Measurements from ENCODE around the gene HERC2. TPM values are rescaled to one million over a fixed set of nuclear protein-coding genes. Genes with fewer than 3 reads are reported as not detected.
"Not testable (repeated sequence)": the region's sequence is repeated elsewhere in the genome, so short reads cannot be mapped to it uniquely, and the experiment has no call there.

Gene HERC2
- total and polyA plus RNA-seq, 2 donors (not counting 3 experiments of a cell fraction or from before 2014, with no cell fraction given): 46.1 to 83.9 TPM

DNA sequence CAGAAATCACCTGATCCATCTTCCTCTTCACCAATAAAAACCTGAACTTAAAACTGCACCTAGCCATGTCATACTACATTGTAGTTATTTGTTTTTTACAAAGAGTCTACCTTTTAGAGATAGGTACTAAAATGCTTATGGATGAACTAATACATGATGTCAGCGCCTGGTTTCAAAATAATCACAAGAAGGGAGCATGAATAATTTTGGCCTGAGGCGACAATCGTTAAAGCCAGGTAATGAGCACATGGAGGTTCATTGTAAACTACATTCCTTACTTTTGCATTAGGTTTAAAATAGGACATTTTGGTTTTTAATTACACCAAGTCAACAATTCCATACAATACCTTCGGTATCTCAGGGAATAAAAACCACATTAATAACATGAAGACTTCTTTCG lies 125.4 kb downstream of the HERC2 start:
- H3K27ac ChIP-seq (ENCODE audit: insufficient read depth, low read depth, low read length); BruUV-seq (replicated peaks); CTCF ChIA-PET; H3K9ac ChIP-seq (replicated peaks; ENCODE audit: extremely low read depth, insufficient read depth, low read length); H3K4me1 ChIP-seq (ENCODE audit: control insufficient read depth, extremely low read depth, insufficient read depth, low read length); H3K4me3 ChIP-seq (replicated peaks in 1 of 3; ENCODE audit: insufficient read depth in 1 of 3, low read depth in 1 of 3, low read length in 3 of 3); H3K27me3 ChIP-seq (ENCODE audit: control insufficient read depth in 2 of 2, insufficient read depth in 2 of 2, low read length in 2 of 2); dilution Hi-C loops (cut with MboI; ENCODE audit: extremely low pct_ligation_motif_present, low sequenced_read_pairs); POLR2A ChIA-PET; FAIRE-seq; H3K79me2 ChIP-seq (ENCODE audit: control insufficient read depth, insufficient read depth, low read length); H3K9me1 ChIP-seq (replicated peaks; ENCODE audit: control insufficient read depth, extremely low read depth, insufficient read depth, low read length); H4K20me1 ChIP-seq (replicated peaks; ENCODE audit: control insufficient read depth, extremely low read depth, insufficient read depth, low read length); H2AFZ ChIP-seq (ENCODE audit: low read depth, low read length); H3K36me3 ChIP-seq (ENCODE audit: control insufficient read depth in 2 of 2, extremely low read depth in 1 of 2, insufficient read depth in 2 of 2, low read length in 2 of 2); DNase-seq (ENCODE audit: low read depth, low spot score); H3K4me2 ChIP-seq (ENCODE audit: insufficient read depth, low read length); intact Hi-C loops (cut with micrococcal nuclease); H3K9me3 ChIP-seq (replicated peaks; ENCODE audit: control insufficient read depth, insufficient read depth, low read length): not testable (repeated sequence)

DNA sequence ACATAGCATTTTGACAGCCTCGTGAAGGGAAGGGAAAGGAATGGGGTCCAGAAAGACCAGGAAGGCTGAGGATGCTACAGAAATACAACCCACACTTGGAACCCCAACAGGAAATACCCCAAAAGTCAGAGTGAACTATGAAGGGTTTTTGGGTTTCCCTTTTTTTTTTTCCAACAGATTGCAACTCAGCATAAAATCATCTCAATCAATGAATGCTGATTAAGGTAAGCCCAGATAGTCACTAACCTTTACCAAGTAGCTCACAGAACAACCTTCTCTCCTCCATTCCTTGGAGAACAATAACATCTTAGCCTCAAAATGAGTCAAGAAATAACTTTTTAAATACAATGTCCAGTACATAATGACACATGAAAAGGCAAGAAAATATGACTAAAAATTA lies 129.2 kb downstream of the HERC2 start:
- H2AFZ ChIP-seq (ENCODE audit: low read depth, low read length): no peak overlapping the region
- H3K79me2 ChIP-seq (ENCODE audit: control insufficient read depth, insufficient read depth, low read length): no peaks in the 10 kb centered on the region
- no peaks in the 10 kb centered on the region for H3K27me3 ChIP-seq (ENCODE audit: control insufficient read depth in 2 of 2, insufficient read depth in 2 of 2, low read length in 2 of 2)
- no peaks in the 10 kb centered on the region for H3K9me3 ChIP-seq (replicated peaks; ENCODE audit: control insufficient read depth, insufficient read depth, low read length)
- no peak for DNase-seq (ENCODE audit: low read depth, low spot score)
- no peak for TF ChIP-seq POLR2AphosphoS5 (IDR thresholded peaks at IDR 0.05; ENCODE audit: insufficient read depth, low read depth, low read length)
- TF ChIP-seq POLR2A (IDR thresholded peaks at IDR 0.05; ENCODE audit: low read depth, low read length): no peak
- no peak for TF ChIP-seq GATA2 (IDR thresholded peaks at IDR 0.05; ENCODE audit: insufficient read depth, insufficient read length, low read depth, low read length)
- TF ChIP-seq FOS (IDR thresholded peaks at IDR 0.05; ENCODE audit: borderline replicate concordance, insufficient read depth, low read length): no peak
- BruUV-seq (replicated peaks): no TSS peak
- H3K4me1 ChIP-seq (ENCODE audit: control insufficient read depth, extremely low read depth, insufficient read depth, low read length): no peaks in the 10 kb centered on the region
- dilution Hi-C loops (cut with MboI; ENCODE audit: extremely low pct_ligation_motif_present, low sequenced_read_pairs): no loop called here
- ChIA-PET POLR2A (no interaction called here), CTCF (no interaction called here)
- no peaks in the 10 kb centered on the region for H4K20me1 ChIP-seq (replicated peaks; ENCODE audit: control insufficient read depth, extremely low read depth, insufficient read depth, low read length)
- no peak overlapping the region for H3K27ac ChIP-seq (ENCODE audit: insufficient read depth, low read depth, low read length)
- no peak for FAIRE-seq
- no peak overlapping the region for H3K4me2 ChIP-seq (ENCODE audit: insufficient read depth, low read length)
- no peaks in the 10 kb centered on the region for H3K9me1 ChIP-seq (replicated peaks; ENCODE audit: control insufficient read depth, extremely low read depth, insufficient read depth, low read length)
- H3K9ac ChIP-seq (replicated peaks; ENCODE audit: extremely low read depth, insufficient read depth, low read length): no peak overlapping the region
- intact Hi-C loops (cut with micrococcal nuclease): no loop called here
- H3K36me3 ChIP-seq (ENCODE audit: control insufficient read depth in 2 of 2, extremely low read depth in 1 of 2, insufficient read depth in 2 of 2, low read length in 2 of 2): peaks cover 6 to 11% of the 10 kb centered on the region in 2 experiments
- no peak overlapping the region for H3K4me3 ChIP-seq (replicated peaks in 1 of 3; ENCODE audit: insufficient read depth in 1 of 3, low read depth in 1 of 3, low read length in 3 of 3)
